ENCODE measurements around the gene ALDH5A1.

DNA sequence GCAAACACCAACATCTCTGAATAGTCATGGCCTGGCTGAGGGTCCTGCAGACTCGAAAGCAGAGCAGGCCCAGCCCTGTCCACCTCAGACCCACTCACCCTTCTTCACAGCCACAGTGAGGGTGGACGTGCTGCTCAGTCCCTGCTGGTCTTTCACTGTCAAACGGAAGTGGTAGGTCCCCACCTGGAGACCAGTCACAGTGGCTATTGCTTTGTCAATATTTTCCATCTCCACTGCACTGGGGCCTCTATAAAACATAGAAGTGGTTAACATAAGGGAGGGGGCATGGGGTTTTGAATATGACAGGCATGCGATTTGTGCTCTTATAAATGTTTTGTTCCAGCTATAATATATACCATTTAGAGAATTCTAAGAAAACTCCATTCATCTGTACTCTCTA is 73.9 kb downstream of the ALDH5A1 start:
- no peak for TF ChIP-seq TCF7L2 (IDR thresholded peaks at IDR 0.05; ENCODE audit: borderline replicate concordance, low read depth, low read length)
- TF ChIP-seq ZFP3 (tag by site-specific recombination; IDR thresholded peaks at IDR 0.05; ENCODE audit: low read depth) = no peak
- TF ChIP-seq ZBTB8A (tag by site-specific recombination; IDR thresholded peaks at IDR 0.05) = no peak
- TF ChIP-seq YY1 (tag by site-specific recombination; IDR thresholded peaks at IDR 0.05) = no peak
- TF ChIP-seq, protein P1, sequence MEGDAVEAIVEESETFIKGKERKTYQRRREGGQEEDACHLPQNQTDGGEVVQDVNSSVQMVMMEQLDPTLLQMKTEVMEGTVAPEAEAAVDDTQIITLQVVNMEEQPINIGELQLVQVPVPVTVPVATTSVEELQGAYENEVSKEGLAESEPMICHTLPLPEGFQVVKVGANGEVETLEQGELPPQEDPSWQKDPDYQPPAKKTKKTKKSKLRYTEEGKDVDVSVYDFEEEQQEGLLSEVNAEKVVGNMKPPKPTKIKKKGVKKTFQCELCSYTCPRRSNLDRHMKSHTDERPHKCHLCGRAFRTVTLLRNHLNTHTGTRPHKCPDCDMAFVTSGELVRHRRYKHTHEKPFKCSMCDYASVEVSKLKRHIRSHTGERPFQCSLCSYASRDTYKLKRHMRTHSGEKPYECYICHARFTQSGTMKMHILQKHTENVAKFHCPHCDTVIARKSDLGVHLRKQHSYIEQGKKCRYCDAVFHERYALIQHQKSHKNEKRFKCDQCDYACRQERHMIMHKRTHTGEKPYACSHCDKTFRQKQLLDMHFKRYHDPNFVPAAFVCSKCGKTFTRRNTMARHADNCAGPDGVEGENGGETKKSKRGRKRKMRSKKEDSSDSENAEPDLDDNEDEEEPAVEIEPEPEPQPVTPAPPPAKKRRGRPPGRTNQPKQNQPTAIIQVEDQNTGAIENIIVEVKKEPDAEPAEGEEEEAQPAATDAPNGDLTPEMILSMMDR (tag by site-specific recombination; IDR thresholded peaks at IDR 0.05) = no peak

Measured in HEK293 (cell line).